Neural cell (in vitro differentiated cells): ENCODE results near the gene IL24. TPM values are rescaled to one million over a fixed set of nuclear protein-coding genes. Genes with fewer than 3 reads are reported as not detected.

Experiments used
- H2AFZ ChIP-seq: fragments of 200-600, 300-800 bp; sonication (generic), shearing (Covaris generic); 2 replicates; pipeline ENCODE4 v1.6.0; 2014; ENCODE audit warnings: low read depth, mild to moderate bottlenecking, antibody characterized with exemption, low read length, moderate library complexity
- H3F3A ChIP-seq: fragments of 200-600 bp; shearing (Covaris generic); 2 replicates; pipeline ENCODE4 v1.6.1; 2016; ENCODE audit warnings: mild to moderate bottlenecking, moderate library complexity, mixed read lengths, antibody characterized with exemption, low read length; ENCODE audit not compliant: insufficient read depth, poor library complexity, severe bottlenecking
- H3K27ac ChIP-seq: fragments of 200-600, 300-800 bp; sonication (generic), shearing (Covaris generic); 2 replicates; pipeline ENCODE4 v1.5.1; 2014; ENCODE audit warnings: mild to moderate bottlenecking, low read length, moderate library complexity
- H3K27me3 ChIP-seq: fragments of 300-800, 200-600 bp; sonication (generic), shearing (Covaris generic); 2 replicates; pipeline ENCODE4 v1.6.0; 2014; ENCODE audit warnings: mild to moderate bottlenecking, low read depth, low read length, moderate library complexity; ENCODE audit not compliant: insufficient read depth
- H3K36me3 ChIP-seq: fragments of 300-800, 200-600 bp; sonication (generic), shearing (Covaris generic); 2 replicates; pipeline ENCODE4 v1.5.1; 2014; ENCODE audit warnings: mild to moderate bottlenecking, antibody characterized with exemption, low read length, moderate library complexity; ENCODE audit not compliant: insufficient read depth
- H3K4me2 ChIP-seq: fragments of 300-800, 200-600 bp; sonication (generic), shearing (Covaris generic); 2 replicates; pipeline ENCODE4 v1.6.0; 2014; ENCODE audit warnings: mild to moderate bottlenecking, low read length
- H3K4me3 ChIP-seq: fragments of 300-800, 200-600 bp; sonication (generic), shearing (Covaris generic); 2 replicates; pipeline ENCODE4 v1.5.1; 2014; ENCODE audit warnings: mild to moderate bottlenecking, low read length, moderate library complexity
- H3K79me2 ChIP-seq: fragments of 200-600 bp; shearing (Covaris generic); replicated peaks from 2 replicates; pipeline ENCODE4 v1.6.0; 2014; ENCODE audit warnings: mild to moderate bottlenecking, low read length, moderate library complexity; ENCODE audit not compliant: insufficient read depth
- H3K9ac ChIP-seq: fragments of 300-800, 200-600 bp; sonication (generic), shearing (Covaris generic); 2 replicates; pipeline ENCODE4 v1.6.1; 2016; ENCODE audit warnings: mild to moderate bottlenecking, low read length, mixed read lengths
- H3K9me2 ChIP-seq: fragments of 200-600 bp; shearing (Covaris generic); 2 replicates; pipeline ENCODE4 v1.6.1; 2016; ENCODE audit warnings: mild to moderate bottlenecking, low read length, mixed read lengths; ENCODE audit not compliant: insufficient read depth
- H3K9me3 ChIP-seq: fragments of 200-600, 300-800 bp; sonication (generic), shearing (Covaris generic); 2 replicates; pipeline ENCODE4 v1.6.1; 2016; ENCODE audit warnings: mild to moderate bottlenecking, mixed run types, low read length, moderate library complexity, mixed read lengths
- H4K20me1 ChIP-seq: fragments of 200-600 bp; shearing (Covaris generic); 2 replicates; pipeline ENCODE4 v1.6.1; 2016; ENCODE audit warnings: mild to moderate bottlenecking, mixed run types; ENCODE audit not compliant: insufficient read depth
- CTCF ChIP-seq: fragments of 450-650 bp; IDR thresholded peaks from 2 replicates; pipeline ENCODE4 v1.5.1; 2014; ENCODE audit warnings: antibody characterized with exemption, mild to moderate bottlenecking, moderate library complexity; ENCODE audit not compliant: poor library complexity, severe bottlenecking
- EP300 ChIP-seq: fragments of 450-650 bp; conservative IDR thresholded peaks from 2 replicates; pipeline ENCODE4 v1.6.1; 2014; ENCODE audit warnings: antibody characterized with exemption, mild to moderate bottlenecking, moderate library complexity; ENCODE audit not compliant: poor library complexity, severe bottlenecking
- EZH2 ChIP-seq: fragments of 200-600, 300-800 bp; shearing (Covaris generic), sonication (generic); IDR thresholded peaks from 2 replicates; pipeline ENCODE4 v1.6.1; 2014; ENCODE audit warnings: antibody characterized with exemption, low read length, borderline replicate concordance, mild to moderate bottlenecking; ENCODE audit not compliant: insufficient read depth, poor library complexity, severe bottlenecking
- MXI1 ChIP-seq: fragments of 450-650 bp; conservative IDR thresholded peaks from 2 replicates; pipeline ENCODE4 v1.6.1; 2014; ENCODE audit warnings: antibody characterized with exemption, mild to moderate bottlenecking; ENCODE audit not compliant: poor library complexity, severe bottlenecking
- POLR2AphosphoS5 ChIP-seq: IDR thresholded peaks from 2 replicates; pipeline ENCODE4 v1.6.1; 2012
- RAD21 ChIP-seq: fragments of 450-650 bp; conservative IDR thresholded peaks from 2 replicates; pipeline ENCODE4 v1.6.1; 2014; ENCODE audit warnings: antibody characterized with exemption, mild to moderate bottlenecking, moderate library complexity
- REST ChIP-seq: IDR thresholded peaks from 2 replicates; pipeline ENCODE4 v1.6.1; 2012; ENCODE audit warnings: borderline replicate concordance
- SMC3 ChIP-seq: fragments of 450-650 bp; conservative IDR thresholded peaks from 2 replicates; pipeline ENCODE4 v1.6.1; 2014; ENCODE audit warnings: antibody characterized with exemption, mild to moderate bottlenecking, moderate library complexity; ENCODE audit not compliant: poor library complexity
- TAF1 ChIP-seq: IDR thresholded peaks from 2 replicates; pipeline ENCODE4 v1.6.1; 2012; ENCODE audit warnings: low read depth
- polyA plus RNA-seq: library from polyadenylated mRNA; depleted of rRNA; stranded (reverse); fragments of >200 nt; gene quantifications from 2 replicates; pipeline ENCODE4 v1.2.3, GENCODE V29; 2014

The IL24 gene
- polyA plus RNA-seq, 1 donor from 2014 or later, result not detected

- H3K27ac ChIP-seq, result no peak overlapping the region
- H3K36me3 ChIP-seq, result no peaks in the 10 kb centered on the region
- no peaks in the 10 kb centered on the region for H4K20me1 ChIP-seq
- H3K79me2 ChIP-seq, result no peaks in the 10 kb centered on the region
- no peak overlapping the region for H3K4me2 ChIP-seq
- H3K9ac ChIP-seq, result no peak overlapping the region
- TF ChIP-seq REST (no peak), RAD21 (no peak), CTCF (no peak), MXI1 (no peak), EZH2 (no peak)
- H3K4me3 ChIP-seq, result no peak overlapping the region
- no peaks in the 10 kb centered on the region for H3K9me2 ChIP-seq
- H3K27me3 ChIP-seq, result no peaks in the 10 kb centered on the region
- H3F3A ChIP-seq, result no peaks in the 10 kb centered on the region
- no peak overlapping the region for H2AFZ ChIP-seq
- no peaks in the 10 kb centered on the region for H3K9me3 ChIP-seq
Observed at GRCh38 chr1:206929524-206929923, 32.3 kb downstream of the IL24 start.

GRCh38 chr1:206930210-206930798, 33.1 kb downstream of the IL24 start:
- Histone ChIP-seq H3K4me2 (no peak overlapping the region), H3F3A (no peaks in the 10 kb centered on the region), H2AFZ (no peak overlapping the region), H4K20me1 (no peaks in the 10 kb centered on the region), H3K9me3 (no peaks in the 10 kb centered on the region), H3K9me2 (no peaks in the 10 kb centered on the region), H3K4me3 (no peak overlapping the region), H3K27ac (no peak overlapping the region), H3K36me3 (no peaks in the 10 kb centered on the region), H3K9ac (no peak overlapping the region), H3K79me2 (no peaks in the 10 kb centered on the region), H3K27me3 (no peaks in the 10 kb centered on the region)
- no peak for TF ChIP-seq SMC3
- TF ChIP-seq REST, result no peak
- TF ChIP-seq MXI1, result no peak
- no peak for TF ChIP-seq CTCF
- TF ChIP-seq EP300, result no peak
- TF ChIP-seq POLR2AphosphoS5, result no peak
- TF ChIP-seq EZH2, result no peak
- TF ChIP-seq TAF1, result no peak
- TF ChIP-seq RAD21, result no peak
